IPS-NIHi7 (cell line): Measurements from ENCODE around the gene FERD3L.

Experiments used
- DNase-seq: peaks from one replicate; pipeline ENCODE4 v3.0.0; 2012; ENCODE audit warnings: mixed read lengths; ENCODE audit errors: extremely low spot score

The FERD3L gene

DNA sequence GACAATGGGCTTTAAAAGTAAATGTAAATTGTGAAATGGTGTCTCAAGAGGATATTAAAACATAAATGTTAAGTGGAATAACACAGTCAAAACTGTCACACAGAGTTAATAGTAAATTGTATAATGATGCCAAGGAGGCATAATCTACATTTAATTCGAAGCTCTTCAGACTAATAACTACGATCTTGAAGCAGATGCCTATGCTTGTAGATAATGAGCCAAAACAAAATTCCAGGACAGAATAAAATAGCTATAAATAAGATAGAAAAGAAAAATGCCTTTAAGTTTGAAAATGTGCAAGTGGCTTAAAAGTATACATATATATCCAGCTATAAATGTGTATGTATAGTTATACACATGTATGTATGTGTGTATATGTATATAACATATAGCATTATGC lies 45.3 kb downstream of the FERD3L start:
- DNase-seq, result no peak

GRCh38 chr7:19099194-19099593 lies 46.0 kb downstream of the FERD3L start:
- no peak for DNase-seq

DNA sequence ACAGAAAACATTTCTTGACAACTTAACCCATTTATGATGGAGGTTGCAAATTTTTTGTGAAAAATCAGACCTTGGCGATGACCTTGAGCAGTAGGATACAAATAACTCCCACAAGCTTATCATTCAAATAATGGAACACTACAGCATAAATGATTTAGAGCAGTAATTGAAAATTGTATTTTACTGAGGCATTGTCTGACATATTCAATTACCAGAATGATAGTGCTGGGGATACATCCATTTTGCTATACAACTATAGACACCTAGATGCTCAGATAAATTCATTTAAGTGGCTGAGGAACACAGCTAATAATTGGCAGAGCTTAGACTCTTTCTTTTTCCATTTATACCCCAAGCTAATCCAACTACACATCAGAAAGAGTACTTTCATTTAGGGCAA lies 46.7 kb downstream of the FERD3L start:
- no peak for DNase-seq

DNA sequence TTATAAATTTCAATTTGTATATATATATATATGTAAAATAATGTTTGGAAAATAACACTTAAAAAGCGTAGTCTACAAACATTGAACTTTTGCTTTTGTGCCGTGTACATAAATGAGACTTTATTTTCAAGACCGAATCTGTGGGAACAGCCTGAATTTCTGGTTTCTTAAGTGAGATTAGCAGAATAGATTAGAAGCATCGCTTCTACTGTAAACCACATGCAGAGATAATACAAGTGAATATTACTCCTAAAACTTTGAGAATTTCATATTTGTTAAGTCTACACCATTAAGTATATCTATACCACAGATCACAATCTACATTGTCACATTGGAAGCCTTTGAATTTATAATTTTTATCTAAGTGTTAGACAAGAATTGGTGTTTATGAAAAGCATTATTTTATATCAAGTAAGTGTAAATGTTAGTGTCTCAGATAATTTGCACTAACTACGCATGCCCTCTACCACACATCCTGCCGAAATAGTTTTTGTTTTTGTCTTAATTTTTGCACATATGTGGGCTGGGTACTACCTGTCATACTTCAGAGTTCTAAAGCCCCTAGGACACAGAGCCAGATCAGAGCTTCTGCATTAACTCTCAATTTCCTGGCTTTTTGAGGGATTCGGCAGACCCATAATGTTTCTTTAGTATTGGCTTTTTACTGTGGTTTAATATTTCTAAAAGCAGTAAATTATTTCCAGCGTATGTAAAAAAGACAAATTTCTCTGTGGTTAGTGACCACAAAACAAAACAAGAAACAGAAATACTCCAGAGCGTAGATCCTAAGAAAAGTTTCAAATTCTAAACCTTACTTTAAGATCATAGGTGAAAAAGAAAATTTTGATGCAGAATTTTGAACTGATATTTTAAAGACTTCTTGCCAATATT lies 47.8 kb downstream of the FERD3L start:
- no peak for DNase-seq

DNA sequence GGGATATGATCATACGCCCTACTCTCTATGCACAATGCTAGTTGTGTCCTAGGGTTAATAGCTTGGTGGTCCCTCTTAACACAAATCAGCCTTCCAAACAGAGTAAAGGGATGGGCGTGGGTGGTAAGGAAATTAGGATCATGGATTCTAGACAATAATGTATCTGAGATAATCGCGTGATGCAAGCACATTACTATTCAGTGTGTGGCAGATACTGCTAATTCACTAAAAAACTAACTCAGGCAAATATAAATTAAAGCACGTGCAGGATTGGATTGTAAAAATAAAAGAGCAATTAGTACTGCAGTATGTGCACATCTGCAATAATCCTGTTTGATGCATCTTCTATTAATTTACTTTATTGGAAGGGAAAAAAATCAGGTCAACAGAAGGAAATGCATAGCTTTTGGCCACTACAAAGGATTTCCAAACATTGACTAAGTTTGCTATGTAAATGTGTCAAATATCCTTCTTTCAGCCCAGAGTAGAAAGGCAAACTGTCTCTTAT lies 49.8 kb downstream of the FERD3L start:
- DNase-seq, result no peak
